ENCODE results near the gene SNX25. TPM values are rescaled to one million over a fixed set of nuclear protein-coding genes. Genes with fewer than 3 reads are reported as not detected.

SNX25 gene
- polyA plus RNA-seq, 4 donors = 20.2 to 28.5 (median 23.5) TPM

GRCh38 chr4:185395956-185396723 is 186.7 kb downstream of the SNX25 start:
- peak; percentile 86 to 95 (median 90) for DNase-seq (ENCODE audit: low read depth in 4 of 4, low spot score in 2 of 4)

- peak in 2 of 4 donors; percentile 44 to 62 for DNase-seq (ENCODE audit: low read depth in 4 of 4, low spot score in 2 of 4)
Measured at GRCh38 chr4:185396724-185397385, 187.5 kb downstream of the SNX25 start, which contains the start of gene ANKRD37. Gene ANKRD37, plus strand, starts transcription at chr4:185396841. Its CDS starts 83 bp downstream, at chr4:185396924.

GRCh38 chr4:185398618-185399017 is 189.2 kb downstream of the SNX25 start:
- DNase-seq (ENCODE audit: low read depth in 4 of 4, low spot score in 2 of 4) = no peak

- DNase-seq (ENCODE audit: low read depth in 4 of 4, low spot score in 2 of 4) = no peak
Measured at GRCh38 chr4:185399466-185399865, 190.1 kb downstream of the SNX25 start.

GRCh38 chr4:185404031-185404430 is 194.6 kb downstream of the SNX25 start:
- DNase-seq (ENCODE audit: low read depth in 4 of 4, low spot score in 2 of 4) = no peak

GRCh38 chr4:185405296-185405999 is 196.1 kb downstream of the SNX25 start:
- DNase-seq (ENCODE audit: low read depth in 4 of 4, low spot score in 2 of 4) = no peak

GRCh38 chr4:185408432-185408831 is 199.0 kb downstream of the SNX25 start:
- no peak for DNase-seq (ENCODE audit: low read depth in 4 of 4, low spot score in 2 of 4)

GRCh38 chr4:185411849-185412248 is 202.5 kb downstream of the SNX25 start:
- no peak for DNase-seq (ENCODE audit: low read depth in 4 of 4, low spot score in 2 of 4)

GRCh38 chr4:185412412-185412811 is 203.0 kb downstream of the SNX25 start:
- DNase-seq (ENCODE audit: low read depth in 4 of 4, low spot score in 2 of 4) = no peak

Other genes starting within 250 kb of the SNX25 start
- under 1 TPM in 1 of 4 donors, not detected in 3; 0.16 TPM for gene HELT, start 191.1 kb upstream of the SNX25 start, polyA plus RNA-seq (ENCODE audit: insufficient read length in 4 of 4)
- gene SLC25A4, start 66.3 kb upstream of the SNX25 start, polyA plus RNA-seq (ENCODE audit: insufficient read length in 4 of 4) = 10 to 100 TPM; 40.6 to 49.8 (median 46.7) TPM
- 10 to 100 TPM; 42.1 to 53.6 (median 45.5) TPM for gene CFAP97, start 5.6 kb upstream of the SNX25 start, polyA plus RNA-seq (ENCODE audit: insufficient read length in 4 of 4)
- gene LRP2BP, start 186.3 kb downstream of the SNX25 start, polyA plus RNA-seq (ENCODE audit: insufficient read length in 4 of 4) = 1 to 10 TPM; 2.0 to 7.3 (median 3.4) TPM
- gene ANKRD37, start 187.2 kb downstream of the SNX25 start, polyA plus RNA-seq (ENCODE audit: insufficient read length in 4 of 4) = 10 to 100 TPM; 10.8 to 14.2 (median 12.4) TPM
- 10 to 100 TPM; 56.5 to 89.3 (median 72.2) TPM for gene UFSP2, start 216.4 kb downstream of the SNX25 start, polyA plus RNA-seq (ENCODE audit: insufficient read length in 4 of 4)